WTC11 (cell line): ENCODE data around the gene GARIN1A. TPM values are rescaled to one million over a fixed set of nuclear protein-coding genes. Genes with fewer than 3 reads are reported as not detected.

Experiments
- ATAC-seq: fragments of 200-7000 bp; cut with Tn5 transposase; 2 replicates; pipeline ENCODE4 v1.10.0; 2021; ENCODE audit warnings: mild to moderate bottlenecking, moderate library complexity
- CTCF ChIA-PET: fragments of 300-600 bp; sonication (Branson Sonifier 250); formaldehyde crosslinking; loops from one replicate; lab custom pipeline; 2021; ENCODE audit warnings: antibody characterized with exemption; lab: Charles Lee
- POLR2A ChIA-PET: fragments of 350-600 bp; sonication (Branson Sonifier 250); formaldehyde crosslinking; loops from one replicate; lab custom pipeline; 2021; ENCODE audit warnings: antibody characterized with exemption; lab: Charles Lee
- DNase-seq: peaks from one replicate; pipeline ENCODE4 v3.0.0; 2021; ENCODE audit warnings: low spot score
- H3K27ac Mint-ChIP-seq: 2 replicates; pipeline ENCODE4 v1.8.0; 2021; ENCODE audit warnings: mixed read lengths
- H3K27me3 Mint-ChIP-seq: 2 replicates; pipeline ENCODE4 v1.8.0; 2021; ENCODE audit warnings: low read depth, mild to moderate bottlenecking, moderate library complexity, mixed read lengths
- H3K36me3 Mint-ChIP-seq: 2 replicates; pipeline ENCODE4 v1.8.0; 2021; ENCODE audit warnings: mixed read lengths
- H3K4me1 Mint-ChIP-seq: 2 replicates; pipeline ENCODE4 v1.8.0; 2022; ENCODE audit warnings: mixed read lengths
- H3K4me3 Mint-ChIP-seq: 2 replicates; pipeline ENCODE4 v1.8.0; 2021; ENCODE audit warnings: mild to moderate bottlenecking, moderate library complexity, mixed read lengths
- H3K9me3 Mint-ChIP-seq: 2 replicates; pipeline ENCODE4 v1.8.0; 2021; ENCODE audit warnings: mixed read lengths
- FOXK1 ChIP-seq: sonication (generic); formaldehyde crosslinking; IDR thresholded peaks from 2 replicates; pipeline ENCODE4 v1.8.0; 2022; ENCODE audit warnings: mild to moderate bottlenecking, moderate library complexity, missing genetic modification reagents
- GABPB1 ChIP-seq: sonication (generic); formaldehyde crosslinking; IDR thresholded peaks from 2 replicates; pipeline ENCODE4 v1.8.1; 2023; ENCODE audit warnings: mild to moderate bottlenecking, missing genetic modification reagents
- IRF2 ChIP-seq: sonication (generic); formaldehyde crosslinking; IDR thresholded peaks from 2 replicates; pipeline ENCODE4 v1.8.0; 2022; ENCODE audit warnings: low read depth, missing genetic modification reagents, borderline replicate concordance
- KAT7 ChIP-seq: sonication (generic); formaldehyde crosslinking; IDR thresholded peaks from 2 replicates; pipeline ENCODE4 v1.8.1; 2023; ENCODE audit warnings: missing genetic modification reagents, mild to moderate bottlenecking, borderline replicate concordance
- NR3C1 ChIP-seq: sonication (generic); formaldehyde crosslinking; conservative IDR thresholded peaks from 2 replicates; pipeline ENCODE4 v1.8.1; 2023; ENCODE audit warnings: low read depth, mild to moderate bottlenecking, missing genetic modification reagents
- OVOL2 ChIP-seq: fragments of 250-450 bp; sonication (Bioruptor Pico); IDR thresholded peaks from 2 replicates; pipeline ENCODE4 v1.9.0; 2021; ENCODE audit warnings: mild to moderate bottlenecking, borderline replicate concordance
- SMAD3 ChIP-seq: sonication (generic); formaldehyde crosslinking; IDR thresholded peaks from 2 replicates; pipeline ENCODE4 v1.8.0; 2022; ENCODE audit warnings: missing genetic modification reagents, mild to moderate bottlenecking, borderline replicate concordance
- ZNF121 ChIP-seq: sonication (generic); formaldehyde crosslinking; IDR thresholded peaks from 2 replicates; pipeline ENCODE4 v1.8.0; 2023; ENCODE audit warnings: missing genetic modification reagents
- ZNF219 ChIP-seq: sonication (generic); formaldehyde crosslinking; IDR thresholded peaks from 2 replicates; pipeline ENCODE4 v1.8.0; 2023; ENCODE audit warnings: missing genetic modification reagents, mild to moderate bottlenecking, borderline replicate concordance
- ZNF317 ChIP-seq: sonication (generic); formaldehyde crosslinking; IDR thresholded peaks from 2 replicates; pipeline ENCODE4 v1.8.1; 2023; ENCODE audit warnings: low read depth, mild to moderate bottlenecking, moderate library complexity, missing genetic modification reagents, borderline replicate concordance
- ZNF423 ChIP-seq: fragments of 250-450 bp; sonication (Bioruptor Pico); IDR thresholded peaks from 2 replicates; pipeline ENCODE4 v2.1.2; 2022; ENCODE audit warnings: mild to moderate bottlenecking, moderate library complexity
- total RNA-seq: library from RNA; stranded (reverse); gene quantifications from 3 replicates; pipeline ENCODE4 v1.2.3, GENCODE V29; 2021
- TF ChIP-seq, protein P1 (sequence below): fragments of 250-450 bp; sonication (Bioruptor Pico); IDR thresholded peaks from 2 replicates; pipeline ENCODE4 v1.9.0; 2021; ENCODE audit warnings: mild to moderate bottlenecking, borderline replicate concordance
- TF ChIP-seq, protein P2 (sequence below): sonication (generic); formaldehyde crosslinking; IDR thresholded peaks from 2 replicates; pipeline ENCODE4 v1.8.0; 2022; ENCODE audit warnings: mild to moderate bottlenecking, missing genetic modification reagents
- TF ChIP-seq, protein P3 (sequence below): fragments of 250-450 bp; sonication (Bioruptor Pico); IDR thresholded peaks from 2 replicates; pipeline ENCODE4 v1.9.0; 2021; ENCODE audit warnings: mild to moderate bottlenecking

GARIN1A gene
- total RNA-seq, 1 experiment from 2014 or later = 0.15 TPM

DNA sequence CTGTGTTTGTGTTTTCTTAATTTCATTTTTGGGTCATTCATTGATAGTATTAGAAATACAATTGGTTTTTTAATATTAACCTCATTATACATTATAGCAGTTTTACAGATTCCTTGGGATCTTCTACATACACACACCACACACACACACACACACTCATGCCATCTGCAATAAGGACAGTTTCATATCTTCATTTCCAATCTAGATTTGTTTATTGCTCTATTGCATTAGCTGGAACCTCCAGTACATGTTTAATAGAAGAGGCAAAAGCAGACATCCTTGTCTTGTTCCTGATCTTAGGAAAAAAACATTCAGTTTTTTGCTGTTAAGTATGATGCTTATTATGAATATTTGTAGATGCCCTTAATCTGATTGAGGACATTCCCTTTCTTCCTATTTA, 49.3 kb downstream of the GARIN1A start:
- Mint-ChIP-seq H3K27me3 (peaks cover 7% of the 10 kb centered on the region), H3K4me1 (no peaks in the 10 kb centered on the region)
- no peak for TF ChIP-seq ZNF121 (CRISPR knock-in tag)
- TF ChIP-seq, protein P1, sequence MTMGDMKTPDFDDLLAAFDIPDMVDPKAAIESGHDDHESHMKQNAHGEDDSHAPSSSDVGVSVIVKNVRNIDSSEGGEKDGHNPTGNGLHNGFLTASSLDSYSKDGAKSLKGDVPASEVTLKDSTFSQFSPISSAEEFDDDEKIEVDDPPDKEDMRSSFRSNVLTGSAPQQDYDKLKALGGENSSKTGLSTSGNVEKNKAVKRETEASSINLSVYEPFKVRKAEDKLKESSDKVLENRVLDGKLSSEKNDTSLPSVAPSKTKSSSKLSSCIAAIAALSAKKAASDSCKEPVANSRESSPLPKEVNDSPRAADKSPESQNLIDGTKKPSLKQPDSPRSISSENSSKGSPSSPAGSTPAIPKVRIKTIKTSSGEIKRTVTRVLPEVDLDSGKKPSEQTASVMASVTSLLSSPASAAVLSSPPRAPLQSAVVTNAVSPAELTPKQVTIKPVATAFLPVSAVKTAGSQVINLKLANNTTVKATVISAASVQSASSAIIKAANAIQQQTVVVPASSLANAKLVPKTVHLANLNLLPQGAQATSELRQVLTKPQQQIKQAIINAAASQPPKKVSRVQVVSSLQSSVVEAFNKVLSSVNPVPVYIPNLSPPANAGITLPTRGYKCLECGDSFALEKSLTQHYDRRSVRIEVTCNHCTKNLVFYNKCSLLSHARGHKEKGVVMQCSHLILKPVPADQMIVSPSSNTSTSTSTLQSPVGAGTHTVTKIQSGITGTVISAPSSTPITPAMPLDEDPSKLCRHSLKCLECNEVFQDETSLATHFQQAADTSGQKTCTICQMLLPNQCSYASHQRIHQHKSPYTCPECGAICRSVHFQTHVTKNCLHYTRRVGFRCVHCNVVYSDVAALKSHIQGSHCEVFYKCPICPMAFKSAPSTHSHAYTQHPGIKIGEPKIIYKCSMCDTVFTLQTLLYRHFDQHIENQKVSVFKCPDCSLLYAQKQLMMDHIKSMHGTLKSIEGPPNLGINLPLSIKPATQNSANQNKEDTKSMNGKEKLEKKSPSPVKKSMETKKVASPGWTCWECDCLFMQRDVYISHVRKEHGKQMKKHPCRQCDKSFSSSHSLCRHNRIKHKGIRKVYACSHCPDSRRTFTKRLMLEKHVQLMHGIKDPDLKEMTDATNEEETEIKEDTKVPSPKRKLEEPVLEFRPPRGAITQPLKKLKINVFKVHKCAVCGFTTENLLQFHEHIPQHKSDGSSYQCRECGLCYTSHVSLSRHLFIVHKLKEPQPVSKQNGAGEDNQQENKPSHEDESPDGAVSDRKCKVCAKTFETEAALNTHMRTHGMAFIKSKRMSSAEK (CRISPR knock-in tag) = no peak
- TF ChIP-seq, protein P2, sequence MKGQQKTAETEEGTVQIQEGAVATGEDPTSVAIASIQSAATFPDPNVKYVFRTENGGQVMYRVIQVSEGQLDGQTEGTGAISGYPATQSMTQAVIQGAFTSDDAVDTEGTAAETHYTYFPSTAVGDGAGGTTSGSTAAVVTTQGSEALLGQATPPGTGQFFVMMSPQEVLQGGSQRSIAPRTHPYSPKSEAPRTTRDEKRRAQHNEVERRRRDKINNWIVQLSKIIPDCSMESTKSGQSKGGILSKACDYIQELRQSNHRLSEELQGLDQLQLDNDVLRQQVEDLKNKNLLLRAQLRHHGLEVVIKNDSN (CRISPR knock-in tag) = no peak
- no peak for TF ChIP-seq KAT7 (CRISPR knock-in tag)
- TF ChIP-seq OVOL2 (CRISPR knock-in tag) = no peak
- TF ChIP-seq, protein P3, sequence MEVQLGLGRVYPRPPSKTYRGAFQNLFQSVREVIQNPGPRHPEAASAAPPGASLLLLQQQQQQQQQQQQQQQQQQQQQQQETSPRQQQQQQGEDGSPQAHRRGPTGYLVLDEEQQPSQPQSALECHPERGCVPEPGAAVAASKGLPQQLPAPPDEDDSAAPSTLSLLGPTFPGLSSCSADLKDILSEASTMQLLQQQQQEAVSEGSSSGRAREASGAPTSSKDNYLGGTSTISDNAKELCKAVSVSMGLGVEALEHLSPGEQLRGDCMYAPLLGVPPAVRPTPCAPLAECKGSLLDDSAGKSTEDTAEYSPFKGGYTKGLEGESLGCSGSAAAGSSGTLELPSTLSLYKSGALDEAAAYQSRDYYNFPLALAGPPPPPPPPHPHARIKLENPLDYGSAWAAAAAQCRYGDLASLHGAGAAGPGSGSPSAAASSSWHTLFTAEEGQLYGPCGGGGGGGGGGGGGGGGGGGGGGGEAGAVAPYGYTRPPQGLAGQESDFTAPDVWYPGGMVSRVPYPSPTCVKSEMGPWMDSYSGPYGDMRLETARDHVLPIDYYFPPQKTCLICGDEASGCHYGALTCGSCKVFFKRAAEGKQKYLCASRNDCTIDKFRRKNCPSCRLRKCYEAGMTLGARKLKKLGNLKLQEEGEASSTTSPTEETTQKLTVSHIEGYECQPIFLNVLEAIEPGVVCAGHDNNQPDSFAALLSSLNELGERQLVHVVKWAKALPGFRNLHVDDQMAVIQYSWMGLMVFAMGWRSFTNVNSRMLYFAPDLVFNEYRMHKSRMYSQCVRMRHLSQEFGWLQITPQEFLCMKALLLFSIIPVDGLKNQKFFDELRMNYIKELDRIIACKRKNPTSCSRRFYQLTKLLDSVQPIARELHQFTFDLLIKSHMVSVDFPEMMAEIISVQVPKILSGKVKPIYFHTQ (CRISPR knock-in tag) = no peak
- no peak for TF ChIP-seq SMAD3 (CRISPR knock-in tag)
- no peak for TF ChIP-seq ZNF317 (CRISPR knock-in tag)
- no peak for TF ChIP-seq FOXK1
- no peak for TF ChIP-seq NR3C1
- TF ChIP-seq ZNF423 = no peak
- TF ChIP-seq ZNF219 (CRISPR knock-in tag) = no peak
- no peak for TF ChIP-seq GABPB1
- no peak for TF ChIP-seq IRF2 (CRISPR knock-in tag)
- TF ChIP-seq, all 79 proteins: peak for 0
- no peaks in the 10 kb centered on the region for H3K36me3 Mint-ChIP-seq
- DNase-seq (no peak), ATAC-seq (no peak)
- no peak overlapping the region for H3K27ac Mint-ChIP-seq
- ChIA-PET CTCF (no interaction called here), POLR2A (no interaction called here)
- H3K9me3 Mint-ChIP-seq = no peaks in the 10 kb centered on the region
- no peak overlapping the region for H3K4me3 Mint-ChIP-seq

Other genes with a start within 250 kb of the GARIN1A start
- 28.3 to 29.5 TPM (median 28.7 TPM) in 3 replicates for gene HILPDA, start 216.4 kb upstream of the GARIN1A start, total RNA-seq
- gene METTL2B, start 195.5 kb upstream of the GARIN1A start, total RNA-seq = 38.6 to 40.4 TPM (median 39.6 TPM) in 3 replicates
- gene CALU, start 67.1 kb downstream of the GARIN1A start, total RNA-seq = 150 to 163 TPM (median 159 TPM) in 3 replicates
- gene OPN1SW, start 103.5 kb downstream of the GARIN1A start, total RNA-seq = not detected in 3 replicates
- 47.4 to 51.0 TPM (median 49.5 TPM) in 3 replicates for gene CCDC136, start 119.7 kb downstream of the GARIN1A start, total RNA-seq
- 6.3 to 8.0 TPM (median 6.8 TPM) in 3 replicates for gene FLNC, start 158.1 kb downstream of the GARIN1A start, total RNA-seq
- 117 to 121 TPM (median 120 TPM) in 3 replicates for gene ATP6V1F, start 190.6 kb downstream of the GARIN1A start, total RNA-seq
- gene KCP, start 238.4 kb downstream of the GARIN1A start, total RNA-seq = 2.5 to 2.9 TPM (median 2.7 TPM) in 3 replicates